HG03066 (cell line): ENCODE data around the gene STARD3.

Experiments used
- ATAC-seq: cut with Tn5 transposase; IDR thresholded peaks from one replicate; pipeline ENCODE4 v1.9.1; 2021; ENCODE audit warnings: low read depth; ENCODE audit not compliant: unreplicated experiment

STARD3 gene

DNA sequence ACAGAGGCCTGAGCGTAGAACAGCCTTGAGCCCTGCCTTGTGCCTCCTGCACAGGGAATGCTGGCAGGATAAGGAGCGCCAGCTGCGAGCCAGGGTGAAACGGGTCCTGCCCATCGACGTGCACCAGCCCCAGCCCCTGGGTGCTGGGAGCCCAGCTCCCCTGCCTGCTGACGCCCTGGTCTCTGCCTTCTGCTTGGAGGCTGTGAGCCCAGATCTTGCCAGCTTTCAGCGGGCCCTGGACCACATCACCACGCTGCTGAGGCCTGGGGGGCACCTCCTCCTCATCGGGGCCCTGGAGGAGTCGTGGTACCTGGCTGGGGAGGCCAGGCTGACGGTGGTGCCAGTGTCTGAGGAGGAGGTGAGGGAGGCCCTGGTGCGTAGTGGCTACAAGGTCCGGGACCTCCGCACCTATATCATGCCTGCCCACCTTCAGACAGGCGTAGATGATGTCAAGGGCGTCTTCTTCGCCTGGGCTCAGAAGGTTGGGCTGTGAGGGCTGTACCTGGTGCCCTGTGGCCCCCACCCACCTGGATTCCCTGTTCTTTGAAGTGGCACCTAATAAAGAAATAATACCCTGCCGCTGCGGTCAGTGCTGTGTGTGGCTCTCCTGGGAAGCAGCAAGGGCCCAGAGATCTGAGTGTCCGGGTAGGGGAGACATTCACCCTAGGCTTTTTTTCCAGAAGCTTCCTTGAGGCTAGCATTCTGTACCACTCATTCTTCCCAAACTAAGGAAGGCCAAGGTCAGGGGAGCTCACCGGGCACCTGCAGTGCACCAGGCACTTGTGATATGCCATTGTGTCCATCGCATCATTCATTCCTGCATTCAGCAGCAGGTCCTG is 33.2 kb downstream of the STARD3 start:
- no peak for ATAC-seq

DNA sequence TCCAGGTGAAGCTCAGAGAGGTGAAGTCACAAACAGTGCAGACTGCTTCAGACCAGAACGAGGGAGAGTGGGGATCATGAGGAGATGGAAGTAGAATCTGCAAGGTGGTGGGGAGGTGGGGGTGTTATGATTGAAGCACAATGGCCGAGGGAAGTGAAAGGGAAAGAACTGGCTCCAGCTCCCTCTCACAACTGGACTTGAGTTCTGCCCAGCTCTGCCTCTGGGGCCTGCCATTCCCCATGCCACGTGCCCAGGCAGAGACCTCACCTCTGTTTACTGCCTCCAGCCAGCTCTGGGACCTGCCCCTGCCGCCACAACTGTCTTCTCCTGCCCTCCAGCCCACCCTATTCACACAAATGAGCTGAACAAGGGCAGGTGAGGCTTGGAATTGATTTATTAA is 33.8 kb downstream of the STARD3 start:
- ATAC-seq = no peak

DNA sequence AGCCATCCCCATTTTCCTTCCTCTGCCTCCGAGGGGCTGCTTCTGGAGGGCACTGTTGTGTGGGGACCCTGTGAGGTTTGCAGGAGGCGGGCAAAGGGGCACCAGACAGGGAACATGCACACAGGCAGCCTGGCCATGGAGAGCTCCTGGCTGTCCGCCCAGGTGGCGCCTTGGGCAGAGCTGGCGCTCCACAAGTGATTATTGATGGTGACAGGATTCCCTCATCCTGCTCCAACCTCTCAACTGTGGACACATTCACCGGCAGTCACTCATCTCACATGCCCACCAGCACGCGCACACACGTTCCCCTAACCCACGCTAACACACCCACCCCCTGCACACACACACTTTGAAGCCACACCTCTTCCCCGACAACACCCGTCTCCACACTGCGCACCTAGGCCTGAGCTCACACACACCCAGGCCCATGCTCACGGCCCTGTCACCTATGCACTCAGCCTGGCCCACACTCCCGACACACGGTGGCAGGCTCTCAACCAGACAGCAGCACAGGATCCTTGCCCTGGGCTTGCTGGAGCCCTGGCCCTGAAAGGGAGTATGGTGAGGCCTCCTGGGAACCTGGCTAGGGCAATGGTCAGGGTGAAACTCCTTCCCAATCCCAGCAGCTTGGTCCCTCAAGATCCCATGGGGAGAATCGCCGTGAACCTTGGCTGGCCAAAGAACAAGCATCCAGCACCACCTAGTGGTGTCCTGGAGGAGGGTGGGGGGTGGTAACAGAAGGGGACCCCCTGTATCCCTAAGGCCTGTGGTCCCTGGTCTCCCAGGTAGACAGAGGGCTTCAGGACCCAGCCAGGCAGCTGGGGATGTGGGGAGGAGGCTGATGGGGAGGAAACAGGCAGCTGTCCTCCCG is 34.9 kb downstream of the STARD3 start:
- ATAC-seq = no peak

- ATAC-seq = no peak
These were observed 35.8 kb downstream of the STARD3 start for GRCh38 chr17:39672522-39673334.

GRCh38 chr17:39673335-39674081 is 36.6 kb downstream of the STARD3 start:
- no peak for ATAC-seq

GRCh38 chr17:39674179-39674578 is 37.2 kb downstream of the STARD3 start:
- ATAC-seq = no peak

- ATAC-seq = no peak
These were observed 37.9 kb downstream of the STARD3 start for GRCh38 chr17:39674702-39675389.

DNA sequence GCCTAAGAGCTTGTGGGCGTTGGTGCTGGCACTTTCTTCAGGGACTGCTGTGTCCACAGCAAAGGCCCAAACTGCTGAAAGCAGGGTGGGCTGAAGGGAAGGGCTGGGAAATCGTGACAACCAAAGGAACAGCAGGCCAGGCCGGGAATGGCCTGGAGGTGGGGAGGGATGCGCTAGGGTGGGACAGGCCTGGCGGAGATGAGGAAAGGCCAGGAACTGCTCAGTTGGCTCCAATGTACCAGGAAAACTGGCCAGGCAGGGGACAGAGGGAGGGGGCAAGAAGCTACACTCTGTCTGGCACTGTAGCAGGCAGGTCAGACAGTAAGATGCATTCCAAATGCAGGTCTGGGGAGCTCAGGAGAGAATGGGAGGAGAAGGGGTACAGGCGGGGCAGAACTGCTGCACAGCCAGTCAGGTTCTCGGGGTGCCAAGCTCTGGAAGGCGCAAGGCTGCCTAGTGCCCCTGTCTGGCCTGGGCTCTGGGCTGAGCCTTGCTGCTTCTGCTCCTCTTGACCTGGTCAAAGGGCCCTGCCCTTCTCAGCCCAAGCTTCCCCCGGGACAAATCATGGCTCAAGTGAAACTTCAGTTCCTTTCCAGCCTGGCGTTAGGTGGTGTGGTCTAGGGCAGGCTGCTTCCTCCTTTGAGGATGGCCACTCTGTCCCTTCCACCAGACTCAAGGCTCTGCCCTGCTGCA is 38.6 kb downstream of the STARD3 start:
- ATAC-seq = no peak

- ATAC-seq = no peak
These were observed 39.4 kb downstream of the STARD3 start for GRCh38 chr17:39676198-39676819.

- ATAC-seq = no peak
These were observed 40.1 kb downstream of the STARD3 start for GRCh38 chr17:39677072-39677471.

GRCh38 chr17:39677542-39678339 is 40.8 kb downstream of the STARD3 start:
- ATAC-seq = no peak

- ATAC-seq = no peak
These were observed 41.6 kb downstream of the STARD3 start for GRCh38 chr17:39678340-39679116.

DNA sequence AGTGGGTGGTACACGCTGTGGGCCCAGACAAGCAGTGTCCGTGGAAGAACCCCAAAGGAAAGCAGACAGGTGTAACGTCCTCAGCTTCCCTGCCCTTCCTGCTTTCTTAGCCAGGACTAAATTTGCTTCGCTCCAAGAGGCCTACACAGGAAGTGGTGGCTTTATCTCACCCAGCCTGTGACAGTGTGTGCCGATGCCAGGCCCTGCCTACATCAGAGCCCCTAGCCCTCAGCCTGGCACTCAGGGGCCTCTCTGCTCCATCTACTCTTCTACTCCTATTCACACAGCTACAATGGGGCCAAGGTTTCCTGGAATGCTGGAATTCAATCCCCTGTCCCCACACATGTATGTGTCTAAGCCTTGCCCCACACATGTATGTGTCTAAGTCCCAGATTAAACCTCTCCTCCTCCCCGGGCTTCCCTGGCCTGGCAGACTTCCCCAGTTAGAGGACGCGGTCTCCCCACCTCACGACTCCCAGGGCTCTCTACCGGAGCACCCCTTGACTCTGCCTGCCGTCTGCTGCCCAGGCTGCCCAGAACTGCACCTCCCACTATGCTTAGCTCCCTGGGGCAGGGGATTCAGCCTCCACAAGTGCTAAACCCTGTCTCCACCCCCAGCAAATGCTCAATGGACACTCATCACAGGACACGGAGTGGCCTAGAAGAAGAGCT is 42.7 kb downstream of the STARD3 start:
- no peak for ATAC-seq

DNA sequence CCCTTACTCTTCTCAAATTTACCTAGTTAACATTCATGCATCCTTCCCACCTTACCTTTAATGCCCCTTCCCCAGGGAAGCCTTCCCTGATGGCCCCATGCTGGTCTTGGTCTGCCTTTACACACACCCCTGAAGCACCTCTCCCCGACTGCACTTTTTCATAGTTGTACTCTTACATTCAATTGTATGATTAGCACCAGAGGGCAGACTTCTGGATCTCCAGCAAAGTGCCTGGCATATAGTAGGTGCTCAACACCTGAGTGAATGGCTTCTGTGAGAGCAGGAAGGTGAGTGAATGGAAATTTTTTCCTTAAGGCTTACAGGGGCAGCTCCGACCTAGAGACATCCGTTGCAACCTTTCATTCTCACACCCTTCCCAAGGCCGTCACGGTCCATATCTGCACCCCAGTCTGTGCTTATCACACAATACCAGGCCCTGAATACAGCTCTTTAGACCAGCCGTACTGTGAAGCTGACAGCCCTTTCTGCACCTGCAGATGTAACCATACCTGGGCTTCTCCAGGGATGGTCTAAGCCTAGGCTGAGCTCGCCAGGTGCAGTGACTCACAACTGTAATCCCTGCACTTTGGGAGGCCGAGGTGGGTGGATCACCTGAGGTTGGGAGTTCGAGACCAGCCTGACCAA is 46.5 kb downstream of the STARD3 start:
- ATAC-seq = no peak

GRCh38 chr17:39684369-39685192 is 47.6 kb downstream of the STARD3 start:
- ATAC-seq = no peak
